Stimulated activated CD4-positive, alpha-beta T cell treated with anti-CD3 and anti-CD28 coated beads, Interleukin-4, amount 100 ng/mL, for 48 hours (primary cell): ENCODE measurements around the gene MARCHF11.

Experiments
- DNase-seq, 2 donors: peaks; one replicate each; pipeline ENCODE4 v3.0.0-alpha.2; 2020; ENCODE audit warnings: low read depth in 2 of 2

MARCHF11 gene

DNA sequence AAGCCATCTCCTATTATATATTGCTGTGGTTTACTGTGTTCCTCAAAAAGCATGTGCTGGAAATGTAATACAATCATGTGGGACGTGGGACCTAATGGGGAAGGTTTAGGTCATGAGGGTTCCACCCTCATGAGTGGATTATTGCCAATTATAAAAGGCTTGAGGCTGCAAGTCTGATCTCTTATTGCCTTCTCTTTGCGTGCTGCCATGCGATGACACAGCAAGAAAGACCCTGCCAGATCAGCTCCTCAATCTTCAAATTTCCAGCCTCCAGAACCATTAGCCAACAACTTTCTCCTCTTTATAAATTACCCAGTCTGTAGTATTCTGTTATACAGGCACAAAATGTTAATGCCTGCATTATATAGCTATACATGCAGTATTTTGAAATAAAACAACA is 45.4 kb downstream of the MARCHF11 start:
- no peak for DNase-seq

DNA sequence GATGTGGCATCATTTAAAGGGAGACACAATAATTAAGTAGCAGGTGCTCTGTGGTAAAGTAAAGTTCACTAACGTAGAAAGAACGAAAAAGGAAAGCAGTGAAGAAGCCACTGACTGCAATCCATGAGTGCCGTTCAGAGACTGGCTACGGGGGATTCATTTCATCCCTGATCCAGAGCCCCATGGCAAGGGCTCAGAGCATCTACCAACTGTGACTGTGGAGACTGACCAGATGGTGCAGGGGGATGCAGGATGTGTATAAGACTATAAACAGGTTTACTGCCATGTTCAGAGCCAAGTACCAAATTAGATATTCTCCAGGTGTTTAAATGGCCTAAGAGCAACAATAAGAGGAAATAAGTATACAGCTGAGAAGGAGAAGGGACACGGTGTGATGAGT is 47.7 kb downstream of the MARCHF11 start:
- no peak for DNase-seq

DNA sequence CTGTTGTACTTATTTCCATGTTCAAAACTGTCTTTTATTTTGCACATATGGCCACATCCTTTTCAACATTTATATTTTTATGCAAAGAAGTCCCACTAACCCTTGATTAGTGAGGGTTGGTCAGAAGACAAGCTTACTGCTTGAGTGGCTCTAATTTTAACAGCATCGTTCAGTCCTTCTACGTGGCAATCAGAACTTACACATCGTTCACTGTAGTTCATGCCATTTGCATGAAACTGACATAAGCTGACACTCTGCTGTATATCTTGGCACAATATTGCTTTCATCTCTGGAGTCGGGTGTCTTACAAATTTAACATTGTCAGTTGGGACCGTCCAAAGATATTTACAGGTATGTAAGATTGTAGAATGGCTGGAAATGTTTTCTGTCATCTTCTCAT is 50.6 kb downstream of the MARCHF11 start:
- no peak for DNase-seq

DNA sequence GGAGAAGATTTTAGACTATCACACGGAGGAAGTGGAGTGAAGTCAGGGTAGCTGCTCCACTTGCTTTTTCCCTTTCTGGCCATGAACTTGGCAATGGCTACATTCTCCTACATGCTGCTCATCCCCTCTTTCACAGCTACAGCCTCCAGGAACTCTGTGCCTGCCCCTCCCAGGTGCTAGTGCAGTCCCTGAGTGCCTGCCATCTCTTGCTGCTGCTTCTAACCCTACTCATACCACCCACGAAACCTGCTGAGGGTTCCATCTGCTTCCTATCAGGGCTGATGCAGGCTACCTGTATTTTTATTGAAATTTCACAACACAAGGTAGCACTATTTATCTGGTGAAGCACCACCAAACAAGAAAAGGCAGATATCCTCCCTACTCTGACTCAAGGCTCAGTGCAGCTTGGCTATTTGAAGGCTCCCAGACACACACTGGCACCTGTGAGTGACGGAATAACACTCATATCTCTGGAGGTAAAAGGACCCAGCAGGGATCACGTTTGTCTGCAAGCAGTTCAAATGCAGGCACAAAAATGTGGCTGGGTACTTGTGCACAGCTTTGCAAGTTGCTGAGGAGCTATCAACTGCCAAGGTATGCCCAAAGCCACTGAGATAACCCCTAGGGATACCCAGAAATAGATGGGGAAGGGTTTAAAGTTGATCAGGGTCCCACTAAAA is 51.6 kb downstream of the MARCHF11 start:
- no peak for DNase-seq

DNA sequence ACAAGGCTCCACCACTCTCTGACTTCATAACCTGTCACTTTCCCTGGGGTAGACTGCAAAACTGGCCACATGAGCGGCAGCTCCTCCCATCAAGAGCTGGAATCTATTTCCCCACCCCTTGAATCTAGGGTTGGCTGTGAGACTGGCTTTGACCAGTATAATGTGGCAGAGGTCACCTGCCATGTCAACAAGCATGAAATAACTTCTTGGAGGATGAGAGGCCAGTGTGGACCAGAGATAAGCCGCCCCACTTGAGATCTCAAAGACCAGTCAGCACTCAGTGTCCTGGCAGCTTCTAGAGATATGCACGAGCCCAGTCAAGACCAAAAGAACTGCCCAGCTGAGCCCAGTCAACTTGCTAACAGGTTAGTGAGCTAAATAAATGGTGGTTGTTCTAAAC is 59.0 kb downstream of the MARCHF11 start:
- DNase-seq: no peak

DNA sequence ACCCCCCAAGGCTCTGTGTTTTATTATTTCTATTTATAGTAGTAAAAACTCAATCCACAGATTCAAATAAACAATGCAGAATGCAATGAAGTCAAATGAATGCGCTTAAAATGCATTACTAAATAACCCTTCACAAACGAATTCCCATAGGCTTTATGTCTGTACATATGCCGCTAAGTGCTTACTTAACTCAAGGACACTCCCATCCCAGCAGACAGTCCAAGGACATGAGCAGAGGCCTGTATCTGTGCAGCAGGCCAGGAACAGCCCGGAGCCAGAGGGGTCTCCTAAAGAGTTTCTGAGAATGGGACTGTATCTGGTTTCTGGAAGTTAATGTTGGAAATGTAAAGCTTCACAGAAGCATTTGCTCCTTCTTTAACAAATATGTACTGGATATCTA is 59.8 kb downstream of the MARCHF11 start:
- no peak for DNase-seq

DNA sequence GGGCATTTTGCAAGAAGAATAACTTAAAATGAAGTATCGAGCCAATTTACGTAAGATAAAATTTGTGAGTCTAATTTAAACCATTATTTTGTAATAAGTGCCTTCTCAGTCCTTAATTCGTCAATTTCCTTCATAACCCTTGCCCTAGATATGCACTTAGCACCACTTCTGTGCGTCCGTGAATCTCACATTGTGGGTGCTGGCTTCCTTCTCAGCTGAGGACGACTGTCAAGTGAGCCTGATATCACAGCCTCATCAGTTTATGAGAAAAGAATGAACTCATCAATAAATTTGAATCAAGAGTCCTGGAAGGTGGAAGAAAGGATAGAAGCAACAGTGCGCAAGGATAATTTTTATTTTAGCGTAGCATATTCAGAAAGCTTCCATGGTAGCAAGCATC is 64.5 kb downstream of the MARCHF11 start:
- DNase-seq: no peak

DNA sequence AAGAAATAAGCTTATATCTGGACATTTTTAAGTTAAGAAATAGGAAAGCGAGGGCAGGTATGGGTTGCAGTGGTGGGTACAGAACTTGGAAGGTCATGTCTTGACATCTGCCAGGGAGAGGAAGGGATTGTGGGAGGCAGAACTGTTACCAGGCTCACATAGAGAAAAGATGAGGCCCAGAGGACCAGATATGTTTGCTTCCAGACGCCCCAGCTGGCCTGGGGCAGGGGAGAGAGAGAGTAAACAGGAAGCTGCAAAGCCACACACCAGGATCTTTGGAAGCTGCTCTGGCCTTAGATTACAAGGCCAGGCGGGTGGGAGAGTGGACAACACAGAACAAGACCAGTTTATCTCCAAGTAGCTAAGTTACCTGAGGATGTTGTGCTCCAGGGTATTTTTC is 71.2 kb downstream of the MARCHF11 start:
- DNase-seq: no peak

DNA sequence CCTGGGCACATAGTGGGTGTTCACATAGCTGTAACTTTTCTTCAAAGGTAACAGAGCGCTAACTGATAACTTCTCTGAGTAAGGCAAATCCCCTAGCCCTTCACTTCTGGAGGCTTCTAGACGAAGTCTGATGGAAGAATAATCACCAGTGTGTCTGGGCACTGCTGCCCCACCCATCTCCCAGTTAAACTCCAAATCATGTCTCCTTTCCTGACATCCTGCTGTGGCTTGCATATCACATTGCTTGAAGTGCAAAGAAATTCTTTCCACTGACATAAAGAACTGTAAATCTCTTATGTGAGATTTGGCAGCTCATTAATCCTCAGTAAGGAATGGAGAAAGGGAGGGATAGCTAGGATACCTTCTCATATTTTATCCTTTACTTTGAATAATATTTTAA is 74.6 kb downstream of the MARCHF11 start:
- no peak for DNase-seq

DNA sequence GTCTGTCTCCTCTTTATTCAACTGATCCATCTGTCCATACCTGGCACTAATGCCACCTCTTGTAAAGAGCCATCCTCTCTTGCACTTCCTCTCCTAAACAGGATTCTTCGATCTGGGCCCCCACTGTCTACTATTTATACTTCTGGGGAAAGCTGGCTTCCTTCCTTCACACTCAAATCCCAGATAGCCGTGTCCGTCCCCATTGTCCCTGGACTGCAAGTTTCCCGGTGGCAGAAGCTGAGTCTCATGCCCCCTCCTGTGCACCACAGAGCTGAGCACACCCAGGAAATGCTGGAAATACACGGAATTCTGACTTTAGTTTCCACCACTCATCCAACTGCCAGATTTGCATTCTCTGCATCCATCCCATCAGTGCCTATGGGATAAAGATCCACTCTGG is 84.0 kb downstream of the MARCHF11 start:
- DNase-seq: no peak

DNA sequence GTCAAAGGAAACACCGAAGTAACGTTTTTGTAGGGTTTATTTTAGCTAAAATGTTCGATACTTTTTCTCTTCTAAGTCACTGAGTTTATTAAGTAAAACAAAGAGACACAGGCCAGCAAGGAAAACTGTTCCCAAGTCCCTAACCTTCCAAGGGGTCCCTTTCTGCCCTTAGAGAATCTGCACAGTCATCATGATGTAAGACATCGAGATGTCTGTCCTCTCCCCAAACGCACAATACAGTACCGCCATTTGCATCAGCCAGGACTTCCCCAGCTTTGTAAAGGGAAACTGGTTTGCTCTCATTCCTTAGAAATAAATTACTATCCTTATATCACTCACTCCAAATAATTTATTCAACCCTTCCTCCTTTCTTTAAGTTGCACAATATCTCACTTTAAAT is 89.3 kb downstream of the MARCHF11 start:
- DNase-seq: no peak

DNA sequence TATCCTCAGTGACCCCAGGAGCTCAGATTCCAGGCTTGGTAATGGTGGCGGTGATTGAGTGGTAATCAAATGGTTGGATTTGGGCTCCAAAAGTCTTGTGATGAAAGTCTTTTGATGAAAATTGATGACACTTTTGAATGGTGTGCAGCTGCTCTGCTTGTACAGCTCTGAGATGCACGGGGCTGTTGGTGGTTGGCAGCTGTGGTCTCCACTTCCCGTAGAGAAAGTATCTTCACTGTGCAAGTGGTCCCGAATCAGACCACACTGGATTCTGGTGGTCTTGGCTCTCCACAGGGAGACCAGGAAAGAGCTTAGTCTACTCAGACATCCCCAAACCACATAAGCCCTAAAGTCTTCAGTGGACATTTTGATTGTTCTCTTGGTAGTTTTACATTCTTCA is 96.6 kb downstream of the MARCHF11 start:
- no peak for DNase-seq

DNA sequence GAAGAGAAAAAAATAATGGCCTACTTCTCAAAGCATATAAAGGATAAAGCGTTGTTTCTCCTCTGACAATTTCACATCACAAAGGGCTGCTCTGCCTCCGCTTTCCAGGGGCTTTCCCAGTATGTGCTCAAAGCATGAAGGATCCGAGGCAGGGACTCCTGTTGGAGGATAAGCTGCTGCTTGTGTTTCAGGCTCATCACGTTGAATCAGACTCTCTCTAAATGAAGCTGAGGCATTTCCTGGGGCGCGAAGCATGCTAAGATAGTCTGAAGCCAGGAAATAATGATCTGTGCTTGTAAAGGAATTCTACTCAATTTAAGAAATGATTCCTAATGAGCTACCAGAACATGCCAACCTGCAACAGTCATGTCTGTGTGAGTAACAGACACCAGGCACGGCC is 97.5 kb downstream of the MARCHF11 start:
- no peak for DNase-seq

DNA sequence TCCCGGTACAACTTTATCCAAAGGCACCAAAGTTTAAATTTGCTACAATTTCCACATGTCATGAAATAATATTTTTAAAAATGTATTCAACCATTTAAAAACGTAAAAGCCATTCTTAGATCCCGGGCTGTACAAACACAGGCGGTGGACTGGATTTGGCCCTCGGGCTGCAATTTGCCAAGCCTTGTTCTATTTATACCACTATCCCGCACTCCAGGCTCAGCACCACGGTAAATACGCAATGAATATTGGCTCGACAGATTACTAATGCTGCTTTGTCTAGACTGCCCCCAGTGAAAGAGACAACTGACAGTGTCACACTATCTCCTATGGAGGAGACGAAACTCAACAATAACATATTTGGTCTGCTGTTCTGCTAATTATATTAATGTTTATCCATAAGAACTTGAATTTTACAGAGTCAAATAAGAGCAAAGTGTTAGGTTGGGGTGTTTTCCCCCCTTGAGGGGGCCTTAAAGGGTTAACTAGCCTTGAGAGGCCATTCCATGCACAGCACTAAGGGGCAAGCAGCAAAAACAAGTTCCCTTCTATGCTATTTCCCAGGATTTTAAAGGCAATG is 98.1 kb downstream of the MARCHF11 start:
- DNase-seq: no peak

DNA sequence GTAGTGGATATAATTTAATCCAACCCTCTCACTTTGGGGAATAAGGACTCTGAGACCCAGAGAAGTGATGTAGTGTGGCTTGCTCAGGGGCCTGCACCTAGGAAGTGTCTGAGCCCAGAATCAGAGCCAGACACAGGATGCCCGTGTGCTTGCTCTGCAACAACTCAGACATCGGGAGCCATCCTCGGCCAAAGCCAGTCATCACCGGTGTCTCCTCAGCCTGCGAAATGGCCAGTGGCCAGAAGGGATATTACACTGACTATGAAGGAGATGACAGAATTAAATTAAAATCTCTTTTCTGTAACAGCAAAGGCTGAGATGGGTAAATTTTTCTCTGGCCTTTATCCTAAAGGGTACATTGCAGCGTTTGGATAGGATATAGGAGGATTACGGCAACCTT is 102.9 kb downstream of the MARCHF11 start:
- DNase-seq: no peak

DNA sequence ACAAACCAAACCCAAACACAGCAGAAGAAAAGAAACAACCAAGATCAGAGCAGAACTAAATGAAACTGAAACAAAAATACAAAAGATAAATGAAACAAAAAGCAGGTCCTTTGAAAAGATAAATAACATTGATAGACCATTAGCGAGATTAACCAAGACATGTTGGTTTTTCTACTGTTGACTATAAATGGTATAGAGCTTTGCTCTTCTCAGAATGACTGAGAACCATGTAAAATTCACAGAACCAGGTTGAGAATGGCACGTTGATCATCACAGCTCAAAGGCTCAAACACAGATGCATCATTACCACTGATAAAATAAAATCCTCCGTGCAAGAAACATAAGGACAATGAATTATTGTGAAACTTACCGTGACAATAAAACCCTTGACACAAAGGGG is 105.2 kb downstream of the MARCHF11 start:
- no peak for DNase-seq

DNA sequence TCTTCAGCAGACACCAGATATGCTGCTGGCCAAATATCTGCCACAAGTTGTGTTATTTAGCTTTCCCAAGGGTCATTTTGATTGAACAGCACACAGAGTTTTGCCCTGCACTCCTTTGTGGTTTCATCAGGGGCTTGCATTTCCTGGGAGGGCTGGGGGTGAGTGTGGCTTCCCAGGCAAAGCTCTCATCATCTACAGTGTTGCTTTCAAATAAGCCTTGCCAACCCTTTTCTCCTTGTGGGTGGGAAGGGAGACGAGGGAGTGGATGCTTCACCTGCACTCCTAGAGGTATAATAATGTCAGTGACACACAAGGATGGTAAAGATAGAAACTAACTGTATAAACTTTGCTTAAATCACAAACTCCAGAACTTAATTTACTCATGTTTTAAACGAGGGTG is 107.0 kb downstream of the MARCHF11 start:
- DNase-seq: no peak

DNA sequence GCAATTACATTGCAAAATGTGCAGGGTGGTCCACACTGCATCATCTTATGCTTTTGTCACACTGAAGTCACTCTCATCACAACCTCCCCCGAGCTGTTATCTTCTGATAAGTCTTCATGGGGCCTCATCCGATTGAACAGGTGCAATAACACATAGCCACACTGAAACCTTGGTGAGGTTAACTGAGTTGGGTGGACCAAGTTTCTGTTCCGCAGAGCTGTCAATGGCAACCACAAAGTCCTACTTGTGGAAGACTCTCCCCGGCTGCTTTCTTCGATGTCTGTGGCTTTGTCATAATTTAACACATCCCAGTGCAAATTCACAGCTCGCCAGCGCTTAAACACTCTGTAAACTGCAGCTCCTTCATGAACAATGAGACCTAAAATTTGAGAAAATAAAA is 112.2 kb downstream of the MARCHF11 start:
- DNase-seq: no peak

DNA sequence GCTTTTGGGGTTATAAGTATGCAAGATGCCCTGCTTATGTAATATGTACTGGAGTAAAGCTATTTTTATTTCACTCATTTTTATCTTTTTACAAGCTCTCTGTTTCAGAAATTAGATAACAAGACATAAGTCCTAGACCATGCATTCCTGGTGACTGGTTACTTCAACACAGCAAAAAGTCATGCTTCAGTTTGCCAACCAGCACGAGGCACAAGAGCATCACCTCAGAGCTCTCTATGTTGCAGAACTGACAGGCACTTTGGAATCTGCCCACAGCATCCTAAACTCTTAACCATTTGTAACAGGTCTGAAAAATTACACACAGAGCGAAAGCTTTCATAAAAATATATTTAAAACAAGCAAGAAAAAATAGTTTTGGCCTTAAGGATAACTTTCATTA is 112.8 kb downstream of the MARCHF11 start:
- DNase-seq: no peak

DNA sequence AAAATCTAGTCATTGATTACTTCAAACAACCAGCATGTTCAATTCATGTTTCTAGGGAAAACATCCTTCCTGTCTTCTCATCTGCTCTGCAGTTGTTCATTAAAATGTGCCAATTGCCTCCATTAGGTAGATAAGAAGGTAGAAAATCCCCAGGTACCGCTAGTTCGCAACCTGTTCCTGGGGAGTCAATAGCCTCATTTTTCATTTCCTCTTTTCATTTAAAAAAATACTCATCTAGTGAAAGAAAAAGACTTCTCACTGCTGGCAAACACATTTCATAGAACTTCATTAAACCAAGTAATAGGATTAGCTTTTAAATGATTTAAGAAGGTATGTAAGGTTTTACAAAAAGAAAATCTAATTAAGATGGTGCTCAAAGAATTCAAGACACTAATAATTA is 113.3 kb downstream of the MARCHF11 start:
- DNase-seq: no peak

DNA sequence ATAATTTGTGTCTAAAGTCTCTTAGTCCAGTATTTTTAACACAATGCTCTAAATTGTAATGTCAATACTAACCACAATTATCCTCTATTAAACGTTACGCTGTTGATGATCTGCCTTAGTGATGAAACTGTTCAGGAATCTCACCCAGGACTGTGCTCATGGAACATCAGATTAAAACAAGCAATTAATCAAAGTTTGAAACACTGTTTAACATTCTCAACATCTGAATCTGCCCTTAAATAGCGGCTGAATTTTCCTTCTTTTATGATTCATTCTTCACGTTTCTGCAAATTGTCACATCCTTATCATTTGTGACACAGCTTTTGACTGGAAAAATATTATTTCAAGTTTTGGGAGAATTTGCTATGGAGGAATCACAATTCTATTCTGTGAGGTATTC is 113.8 kb downstream of the MARCHF11 start:
- no peak for DNase-seq

DNA sequence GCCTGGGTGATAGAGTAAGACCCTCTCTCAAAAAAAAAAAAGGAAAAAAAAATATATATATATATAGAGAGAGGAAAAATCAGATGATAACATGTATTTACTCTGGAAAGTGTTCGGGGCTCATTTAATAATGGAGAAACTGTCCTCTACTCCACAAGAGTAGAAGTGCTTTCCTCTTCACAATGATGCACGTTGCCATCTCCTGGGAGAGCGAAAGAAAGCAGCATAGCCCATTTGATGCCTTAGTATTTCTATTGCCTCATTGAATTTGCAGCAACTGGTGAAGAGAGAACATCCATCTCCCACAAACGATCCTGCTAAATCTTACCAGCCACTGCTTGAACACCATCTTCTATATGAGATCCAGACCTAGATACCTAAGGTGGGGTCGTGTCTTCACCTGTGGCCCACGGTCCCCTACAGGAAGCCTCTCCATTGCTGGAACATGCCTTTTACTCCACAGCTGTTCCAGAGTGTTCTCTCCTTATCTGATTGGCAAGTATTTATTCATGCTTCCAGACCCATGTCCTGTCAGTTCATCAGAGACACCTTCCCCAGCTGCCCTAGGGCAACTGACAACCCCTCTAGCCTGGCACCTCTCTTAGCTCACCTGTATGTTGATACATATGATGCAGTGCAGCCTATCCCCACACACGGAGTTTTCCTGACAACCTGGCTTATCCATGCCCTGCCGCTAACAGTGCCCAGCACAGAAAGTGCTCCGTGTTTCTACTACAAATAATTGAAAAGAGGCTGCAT is 115.3 kb downstream of the MARCHF11 start:
- DNase-seq: no peak

DNA sequence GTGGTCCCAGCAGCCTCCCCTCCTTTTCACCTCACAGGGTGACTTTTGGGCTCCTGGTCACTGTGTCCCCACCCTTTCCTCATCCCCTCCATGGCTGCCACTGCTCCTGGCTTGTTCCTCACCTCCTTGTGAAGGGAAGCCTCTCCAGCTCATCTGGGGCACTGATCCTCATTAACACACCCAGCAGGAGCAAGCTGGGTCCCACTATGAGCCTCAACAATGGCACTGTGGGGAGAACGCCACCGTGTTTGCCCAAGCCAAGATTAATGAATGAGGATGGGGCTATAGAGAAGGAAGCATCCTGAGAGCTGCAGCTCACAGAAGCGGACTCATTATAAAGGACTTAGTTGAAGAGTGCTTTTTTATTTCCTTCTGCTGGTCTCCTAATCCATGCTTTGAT is 118.4 kb downstream of the MARCHF11 start:
- DNase-seq: no peak
